UCSD-AML1 (cell line): ENCODE results near the gene POLD2.

Experiments used
- DNase-seq: peaks from one replicate; lab custom pipeline; 2025; ENCODE audit not compliant: unreplicated experiment; lab: John Stamatoyannopoulos, UW

The POLD2 gene

GRCh38 chr7:44084701-44085100, 38.6 kb downstream of the POLD2 start:
- DNase-seq: no peak

GRCh38 chr7:44083796-44084195, 39.6 kb downstream of the POLD2 start:
- no peak for DNase-seq

- DNase-seq: peak; percentile 90
These were observed 40.7 kb downstream of the POLD2 start for GRCh38 chr7:44082541-44083207.

- DNase-seq: no peak
These were observed 42.0 kb downstream of the POLD2 start for GRCh38 chr7:44081266-44081748.

- no peak for DNase-seq
These were observed 42.6 kb downstream of the POLD2 start for GRCh38 chr7:44080686-44081265.

GRCh38 chr7:44080118-44080517, 43.2 kb downstream of the POLD2 start:
- DNase-seq: no peak

GRCh38 chr7:44079331-44080021, 43.9 kb downstream of the POLD2 start:
- no peak for DNase-seq

GRCh38 chr7:44078521-44078920, 44.8 kb downstream of the POLD2 start:
- DNase-seq: no peak

- DNase-seq: no peak
These were observed 45.7 kb downstream of the POLD2 start for GRCh38 chr7:44077681-44078091.

- no peak for DNase-seq
These were observed 46.3 kb downstream of the POLD2 start for GRCh38 chr7:44077061-44077460.

GRCh38 chr7:44076101-44076895, 47.0 kb downstream of the POLD2 start:
- no peak for DNase-seq

GRCh38 chr7:44075296-44076075, 47.9 kb downstream of the POLD2 start:
- no peak for DNase-seq

- DNase-seq: no peak
These were observed 49.0 kb downstream of the POLD2 start for GRCh38 chr7:44074349-44074695.

- DNase-seq: peak; percentile 20
These were observed 49.5 kb downstream of the POLD2 start for GRCh38 chr7:44073664-44074348.

- DNase-seq: peak; percentile 41
These were observed 50.8 kb downstream of the POLD2 start for GRCh38 chr7:44072364-44073231.

- DNase-seq: no peak
These were observed 51.5 kb downstream of the POLD2 start for GRCh38 chr7:44071726-44072363.

GRCh38 chr7:44068054-44068453, 55.3 kb downstream of the POLD2 start:
- no peak for DNase-seq

- DNase-seq: no peak
These were observed 56.0 kb downstream of the POLD2 start for GRCh38 chr7:44067064-44067951.
